Activated CD8-positive, alpha-beta T cell treated with anti-CD3 and anti-CD28 coated beads, Interleukin-2, amount 10 ng/mL, durations not matched to agents 7 days and 5 days (primary cell): ENCODE results near the gene OCIAD1. TPM values are rescaled to one million over a fixed set of nuclear protein-coding genes. Genes with fewer than 3 reads are reported as not detected.
"Not testable (repeated sequence)": the region's sequence is repeated elsewhere in the genome, so short reads cannot be mapped to it uniquely, and the experiment has no call there.

ENCODE experiments used
- ATAC-seq: fragments of 150-1000 bp; cut with Tn5 transposase; one replicate; pipeline ENCODE4 v1.10.0; 2021; ENCODE audit warnings: moderate library complexity
- CTCF ChIA-PET: fragments of 350-600 bp; sonication (Branson Sonifier 250); formaldehyde crosslinking; loops from one replicate; lab custom pipeline; 2021; ENCODE audit warnings: antibody characterized with exemption; lab: Charles Lee
- POLR2A ChIA-PET: fragments of 350-600 bp; sonication (Branson Sonifier 250); formaldehyde crosslinking; loops from one replicate; lab custom pipeline; 2021; ENCODE audit warnings: antibody characterized with exemption; lab: Charles Lee
- DNase-seq: peaks from one replicate; pipeline ENCODE4 v3.0.0-alpha.2; 2020
- H3K27ac Mint-ChIP-seq: one replicate; pipeline ENCODE4 v1.8.0; 2021; ENCODE audit warnings: mild to moderate bottlenecking, mixed read lengths
- H3K27me3 Mint-ChIP-seq: one replicate; pipeline ENCODE4 v1.8.0; 2021; ENCODE audit warnings: low read depth, mixed read lengths
- H3K36me3 Mint-ChIP-seq: one replicate; pipeline ENCODE4 v1.8.0; 2021; ENCODE audit warnings: low read depth, mixed read lengths
- H3K4me1 Mint-ChIP-seq: one replicate; pipeline ENCODE4 v1.8.0; 2021; ENCODE audit warnings: low read depth, mixed read lengths
- H3K4me3 Mint-ChIP-seq: one replicate; pipeline ENCODE4 v1.8.0; 2021; ENCODE audit warnings: mild to moderate bottlenecking, mixed read lengths
- H3K9me3 Mint-ChIP-seq: one replicate; pipeline ENCODE4 v1.8.0; 2022; ENCODE audit warnings: mixed read lengths; ENCODE audit not compliant: insufficient read depth
- total RNA-seq, 2 experiments: library from RNA; stranded (reverse); gene quantifications; one replicate each; pipeline ENCODE4 v1.2.3, GENCODE V29; 2021

Gene OCIAD1
- total RNA-seq, 2 experiments from 2014 or later = 92.4 to 93.7 TPM

DNA sequence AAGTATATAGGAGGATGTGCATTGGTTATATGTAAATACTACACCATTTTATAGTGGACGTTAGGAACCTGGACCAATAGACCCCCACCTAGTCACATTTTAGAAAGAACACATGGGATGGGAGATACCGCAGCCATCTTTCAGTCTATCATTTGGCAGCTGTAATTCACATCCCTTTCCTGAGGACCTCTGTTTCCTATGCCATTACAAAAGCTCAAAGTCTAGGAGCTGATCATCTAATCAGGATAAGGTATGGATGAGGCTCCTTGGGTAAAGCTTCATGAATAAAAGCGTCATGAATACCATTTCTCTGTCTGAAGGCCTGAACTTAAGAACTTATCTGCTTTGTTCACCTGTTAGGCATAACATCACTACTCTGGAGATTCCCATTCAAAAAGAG is 31.1 kb downstream of the OCIAD1 start:
- H3K4me3 Mint-ChIP-seq = no peak overlapping the region
- H3K9me3 Mint-ChIP-seq = no peaks in the 10 kb centered on the region
- ChIA-PET CTCF (interaction anchor here (0.6 to 1.6 kb wide), 2 partner anchors 18 to 338 kb away, joined by 3 to 4 read pairs; no protein-coding TSS in a partner anchor), POLR2A (interaction anchor here (0.6 kb wide), 1 partner anchor 16 kb away, joined by 3 read pairs; no protein-coding TSS in a partner anchor)
- H3K27me3 Mint-ChIP-seq = no peaks in the 10 kb centered on the region
- peaks cover 29% of the 10 kb centered on the region for H3K36me3 Mint-ChIP-seq
- no peaks in the 10 kb centered on the region for H3K4me1 Mint-ChIP-seq
- no peak for ATAC-seq
- no peak for DNase-seq
- H3K27ac Mint-ChIP-seq = no peak overlapping the region

DNA sequence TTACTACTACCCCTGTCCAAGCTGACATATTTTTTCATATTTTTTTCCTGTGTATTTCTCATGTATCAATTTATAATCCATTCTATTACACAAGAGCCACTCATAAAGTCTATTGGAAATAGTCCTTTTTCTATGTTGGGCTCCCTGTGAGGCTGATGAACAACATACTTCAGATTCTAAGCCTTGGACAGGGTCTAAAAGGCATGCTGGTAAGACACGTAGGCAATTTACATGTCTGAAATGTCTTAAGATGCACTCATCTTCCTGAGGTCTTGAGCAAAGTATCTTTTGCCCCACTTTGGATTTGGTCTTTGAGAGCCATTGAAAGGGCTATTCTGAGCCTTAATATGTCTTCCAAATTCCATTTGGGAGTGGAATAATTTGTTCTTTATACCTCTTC is 31.8 kb downstream of the OCIAD1 start:
- DNase-seq (no peak), ATAC-seq (no peak)
- H3K36me3 Mint-ChIP-seq = peaks cover 26% of the 10 kb centered on the region
- H3K4me3 Mint-ChIP-seq = no peak overlapping the region
- ChIA-PET POLR2A (no interaction called here), CTCF (interaction anchor here (0.6 to 1.6 kb wide), 2 partner anchors 19 to 339 kb away, joined by 3 to 4 read pairs; no protein-coding TSS in a partner anchor)
- H3K9me3 Mint-ChIP-seq = no peaks in the 10 kb centered on the region
- H3K4me1 Mint-ChIP-seq = no peaks in the 10 kb centered on the region
- H3K27me3 Mint-ChIP-seq = peaks cover 1% of the 10 kb centered on the region
- no peak overlapping the region for H3K27ac Mint-ChIP-seq

DNA sequence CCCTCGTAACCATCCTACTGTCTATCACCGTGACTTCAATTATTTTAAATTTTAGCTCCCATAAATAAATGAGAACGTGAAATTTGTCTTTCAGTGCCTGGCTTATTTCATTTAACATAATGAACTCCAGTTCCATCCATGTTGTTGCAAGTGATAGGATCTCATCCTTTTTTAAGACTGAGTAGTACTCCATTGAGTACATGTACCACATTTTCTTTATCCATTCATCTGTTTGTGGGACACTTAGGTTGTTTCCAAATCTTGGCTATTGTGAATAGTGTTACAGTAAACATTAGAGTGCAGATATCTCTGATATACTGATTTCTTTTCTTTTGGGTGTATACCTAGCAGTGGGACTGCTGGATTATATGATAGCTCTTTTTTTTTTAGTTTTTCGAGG is 32.8 kb downstream of the OCIAD1 start:
- ChIA-PET CTCF (no interaction called here), POLR2A (no interaction called here)
- no peak for ATAC-seq
- Mint-ChIP-seq H3K4me3 (no peak overlapping the region), H3K36me3 (peaks cover 19% of the 10 kb centered on the region), H3K27me3 (peaks cover 2% of the 10 kb centered on the region), H3K9me3 (no peaks in the 10 kb centered on the region), H3K4me1 (no peaks in the 10 kb centered on the region), H3K27ac (no peak overlapping the region)
- DNase-seq = no peak

DNA sequence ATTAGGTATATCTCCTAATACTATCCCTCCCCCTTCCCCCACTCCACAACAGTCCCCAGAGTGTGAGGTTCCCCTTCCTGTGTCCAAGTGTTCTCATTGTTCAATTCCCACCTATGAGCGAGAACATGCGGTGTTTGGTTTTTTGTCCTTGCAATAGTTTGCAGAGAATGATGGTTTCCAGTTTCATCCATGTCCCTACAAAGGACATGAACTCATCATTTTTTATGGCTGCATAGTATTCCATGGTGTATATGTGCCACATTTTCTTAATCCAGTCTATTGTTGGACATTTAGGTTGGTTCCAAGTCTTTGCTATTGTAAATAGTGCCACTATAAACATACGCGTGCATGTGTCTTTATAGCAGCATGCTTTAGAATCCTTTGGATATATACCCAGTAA is 33.8 kb downstream of the OCIAD1 start:
- H3K9me3 Mint-ChIP-seq, ATAC-seq, H3K27ac Mint-ChIP-seq, H3K27me3 Mint-ChIP-seq, H3K4me3 Mint-ChIP-seq, H3K4me1 Mint-ChIP-seq, POLR2A ChIA-PET, CTCF ChIA-PET, DNase-seq: not testable (repeated sequence)
- peaks cover 16% of the 10 kb centered on the region for H3K36me3 Mint-ChIP-seq

DNA sequence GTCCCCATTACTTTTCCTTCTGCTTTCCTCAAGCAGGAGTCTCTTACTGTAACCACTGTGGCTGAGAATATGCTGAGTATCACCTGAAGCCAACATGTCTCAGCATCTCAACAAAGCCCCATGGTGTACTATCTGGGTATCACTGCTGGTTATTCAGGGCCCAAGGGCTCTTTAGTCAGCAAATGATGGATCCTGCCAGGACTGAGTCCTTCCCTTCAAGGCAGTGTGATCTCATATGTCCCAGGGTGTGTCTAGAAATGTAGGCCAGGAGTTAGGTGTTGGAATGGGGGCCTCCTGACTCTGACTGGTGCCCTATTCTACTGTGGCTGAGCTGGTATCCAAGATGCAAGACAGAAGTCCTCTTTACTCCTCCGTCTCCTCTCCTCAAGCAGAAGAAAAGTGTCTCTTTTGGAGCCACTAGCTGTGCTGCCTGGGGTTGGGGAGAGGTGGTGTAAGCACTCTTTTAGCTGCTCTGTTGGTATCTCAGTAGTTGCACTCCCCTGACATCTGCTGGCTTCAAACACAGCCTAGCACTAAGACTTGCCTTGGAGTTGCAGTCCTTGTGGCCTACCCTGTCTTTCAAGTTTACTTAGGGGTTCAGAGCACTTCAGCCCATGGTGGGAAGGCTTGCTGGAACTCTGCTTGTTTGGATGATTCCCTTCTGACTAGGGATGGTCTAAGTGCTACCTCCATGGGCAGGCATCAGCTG is 47.1 kb downstream of the OCIAD1 start:
- DNase-seq = no peak
- POLR2A ChIA-PET = no interaction called here

DNA sequence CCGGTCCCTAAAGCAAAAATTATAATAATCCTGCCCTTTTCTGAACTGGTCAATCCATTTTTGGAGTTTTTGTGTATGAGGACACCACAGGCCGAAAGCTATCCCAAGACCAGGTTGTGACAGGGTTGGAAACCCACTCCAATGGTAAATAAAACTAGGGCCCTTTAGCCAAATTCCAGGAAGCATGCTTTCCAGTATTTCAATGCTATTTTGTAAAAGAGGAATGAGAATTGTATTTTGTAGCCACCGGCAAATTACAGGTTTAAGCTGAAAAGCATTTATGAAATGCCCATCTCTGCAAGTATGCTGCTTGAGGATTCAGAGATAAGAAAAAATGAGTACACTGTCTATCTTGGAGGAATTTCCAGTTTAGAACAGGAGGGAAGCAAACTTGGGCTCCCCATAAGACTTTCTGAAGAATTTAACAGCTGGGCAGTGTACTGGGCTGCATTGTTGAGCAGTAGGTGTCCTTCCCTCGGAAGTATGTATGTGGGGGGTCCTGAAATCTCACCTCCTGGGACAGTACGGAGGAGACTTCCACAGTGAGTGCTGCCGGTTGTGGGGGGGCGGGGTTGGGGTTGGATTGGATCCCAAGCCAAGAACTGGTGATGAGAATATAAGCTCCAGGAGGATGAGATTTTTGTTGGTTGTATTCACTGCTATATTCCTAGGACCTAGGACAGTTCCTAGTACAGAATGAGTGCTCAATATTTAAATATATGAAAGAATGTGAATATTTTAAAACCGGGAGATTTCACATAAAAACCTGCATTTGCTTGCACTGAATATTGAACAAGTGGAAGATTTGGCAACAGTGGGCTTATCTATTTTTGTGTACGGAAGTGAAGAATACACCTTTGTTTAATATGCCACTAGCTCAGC is 48.9 kb downstream of the OCIAD1 start:
- no peaks in the 10 kb centered on the region for H3K9me3 Mint-ChIP-seq
- POLR2A ChIA-PET = no interaction called here

More for the DNA sequence above, 47.1 kb downstream of the OCIAD1 start:
- Mint-ChIP-seq H3K27ac (no peak overlapping the region), H3K4me1 (no peaks in the 10 kb centered on the region), H3K9me3 (no peaks in the 10 kb centered on the region), H3K27me3 (no peaks in the 10 kb centered on the region), H3K4me3 (no peak overlapping the region), H3K36me3 (no peaks in the 10 kb centered on the region)
- ATAC-seq = no peak
- CTCF ChIA-PET = no interaction called here

DNA sequence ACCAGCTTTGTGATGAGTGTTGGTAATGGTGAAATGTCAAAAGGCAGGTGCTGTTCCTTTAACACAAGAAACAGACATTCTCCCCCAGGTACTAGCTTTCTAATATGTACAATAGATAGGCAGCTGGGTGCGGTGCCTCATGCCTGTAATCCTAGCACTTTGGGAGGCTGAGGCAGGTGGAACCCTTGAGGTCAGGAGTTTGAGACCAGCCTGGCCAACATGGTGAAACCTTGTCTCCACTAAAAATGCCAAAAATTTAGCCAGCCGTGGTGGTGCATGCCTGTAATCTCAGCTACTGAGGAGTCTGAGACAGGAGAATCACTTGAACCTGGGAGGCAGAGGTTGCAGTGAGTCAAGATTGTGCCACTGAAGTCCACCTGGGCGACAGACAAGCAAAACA is 50.8 kb downstream of the OCIAD1 start:
- H3K4me3 Mint-ChIP-seq, DNase-seq, H3K4me1 Mint-ChIP-seq, H3K9me3 Mint-ChIP-seq, ATAC-seq, H3K27me3 Mint-ChIP-seq, POLR2A ChIA-PET, H3K27ac Mint-ChIP-seq, H3K36me3 Mint-ChIP-seq, CTCF ChIA-PET: not testable (repeated sequence)

More for the DNA sequence above, 48.9 kb downstream of the OCIAD1 start:
- Mint-ChIP-seq H3K36me3 (peaks cover 3% of the 10 kb centered on the region), H3K27me3 (no peaks in the 10 kb centered on the region), H3K4me3 (no peak overlapping the region), H3K27ac (no peak overlapping the region), H3K4me1 (no peaks in the 10 kb centered on the region)
- CTCF ChIA-PET = interaction anchor here (1.1 kb wide), 1 partner anchor 84 kb away, joined by 3 read pairs; no protein-coding TSS in a partner anchor
- DNase-seq (no peak), ATAC-seq (no peak)

DNA sequence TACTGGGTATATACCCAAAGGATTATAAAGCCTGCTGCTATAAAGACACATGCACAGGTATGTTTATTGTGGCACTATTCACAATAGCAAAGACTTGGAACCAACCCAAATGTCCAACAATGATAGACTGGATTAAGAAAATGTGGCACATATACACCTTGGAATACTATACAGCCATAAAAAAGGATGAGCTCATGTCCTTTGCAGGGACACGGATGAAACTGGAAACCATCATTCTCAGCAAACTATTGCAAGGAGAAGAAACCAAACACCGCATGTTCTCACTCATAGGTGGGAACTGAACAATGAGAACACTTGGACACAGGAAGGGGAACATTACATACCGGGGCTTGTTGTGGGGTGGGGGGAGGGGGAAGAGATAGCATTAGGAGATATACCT is 58.9 kb downstream of the OCIAD1 start:
- ATAC-seq, H3K9me3 Mint-ChIP-seq, H3K4me3 Mint-ChIP-seq, H3K27ac Mint-ChIP-seq, DNase-seq, CTCF ChIA-PET, H3K4me1 Mint-ChIP-seq, H3K27me3 Mint-ChIP-seq, POLR2A ChIA-PET: not testable (repeated sequence)
- H3K36me3 Mint-ChIP-seq = peaks cover 51% of the 10 kb centered on the region

DNA sequence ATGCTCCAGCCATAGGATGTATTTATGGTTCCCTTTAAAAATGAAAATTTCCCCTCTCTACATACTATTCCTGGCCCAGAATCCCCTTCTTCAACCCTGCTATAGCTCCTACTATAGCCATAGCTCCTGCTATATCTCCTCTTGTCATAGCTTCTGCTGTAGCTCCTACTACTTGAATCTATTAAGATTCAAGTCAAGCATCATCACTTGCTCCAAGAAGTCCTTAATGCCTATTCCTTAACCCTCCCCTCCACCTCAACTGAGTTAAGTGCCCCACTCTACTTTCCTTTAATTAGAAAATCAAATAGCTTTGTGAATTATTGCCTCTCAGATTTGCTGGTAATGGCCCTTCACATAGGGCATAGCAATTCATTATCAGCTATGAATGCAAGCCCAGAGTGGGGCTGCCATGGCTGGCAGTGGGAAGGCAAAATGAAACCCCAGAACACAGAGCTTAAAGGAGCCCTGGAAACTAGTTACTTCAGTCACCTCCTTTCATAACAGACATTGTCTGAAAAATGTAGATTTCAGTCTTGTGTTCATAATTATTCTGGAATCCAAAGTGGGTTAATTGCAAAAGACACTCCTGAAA is 60.2 kb downstream of the OCIAD1 start:
- H3K9me3 Mint-ChIP-seq = peaks cover 8% of the 10 kb centered on the region
- POLR2A ChIA-PET = no interaction called here
- peaks cover 62% of the 10 kb centered on the region for H3K36me3 Mint-ChIP-seq
- no peak overlapping the region for H3K27ac Mint-ChIP-seq
- ATAC-seq (no peak), DNase-seq (no peak)
- H3K4me1 Mint-ChIP-seq = peaks cover 3% of the 10 kb centered on the region
- CTCF ChIA-PET = no interaction called here
- no peak overlapping the region for H3K4me3 Mint-ChIP-seq
- no peaks in the 10 kb centered on the region for H3K27me3 Mint-ChIP-seq

DNA sequence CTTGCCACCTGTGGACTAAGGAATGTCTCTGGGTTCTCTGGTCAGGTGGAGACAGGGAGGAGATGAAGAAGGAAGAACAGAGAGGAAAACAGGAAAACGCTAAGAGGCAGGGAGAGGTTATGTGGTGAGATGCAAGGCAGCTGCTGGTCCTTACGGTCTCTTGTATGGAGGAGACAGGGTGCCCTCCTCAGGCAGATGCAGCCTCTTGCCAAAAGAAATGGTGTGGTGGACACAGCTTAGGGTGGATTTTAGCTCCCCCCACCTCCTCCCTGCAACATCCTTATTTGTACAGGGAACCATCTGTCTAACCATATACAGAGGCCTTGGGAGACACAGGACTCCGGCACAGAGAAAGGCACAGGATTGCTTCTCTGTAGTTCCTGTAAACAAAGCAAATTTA is 66.0 kb downstream of the OCIAD1 start:
- peaks cover 72% of the 10 kb centered on the region for H3K36me3 Mint-ChIP-seq
- peaks cover 24% of the 10 kb centered on the region for H3K4me1 Mint-ChIP-seq
- CTCF ChIA-PET = no interaction called here
- POLR2A ChIA-PET = no interaction called here
- H3K27me3 Mint-ChIP-seq = no peaks in the 10 kb centered on the region
- H3K27ac Mint-ChIP-seq = peak overlapping the region; percentile 35
- H3K4me3 Mint-ChIP-seq = no peak overlapping the region
- DNase-seq (no peak), ATAC-seq (no peak)
- no peaks in the 10 kb centered on the region for H3K9me3 Mint-ChIP-seq

DNA sequence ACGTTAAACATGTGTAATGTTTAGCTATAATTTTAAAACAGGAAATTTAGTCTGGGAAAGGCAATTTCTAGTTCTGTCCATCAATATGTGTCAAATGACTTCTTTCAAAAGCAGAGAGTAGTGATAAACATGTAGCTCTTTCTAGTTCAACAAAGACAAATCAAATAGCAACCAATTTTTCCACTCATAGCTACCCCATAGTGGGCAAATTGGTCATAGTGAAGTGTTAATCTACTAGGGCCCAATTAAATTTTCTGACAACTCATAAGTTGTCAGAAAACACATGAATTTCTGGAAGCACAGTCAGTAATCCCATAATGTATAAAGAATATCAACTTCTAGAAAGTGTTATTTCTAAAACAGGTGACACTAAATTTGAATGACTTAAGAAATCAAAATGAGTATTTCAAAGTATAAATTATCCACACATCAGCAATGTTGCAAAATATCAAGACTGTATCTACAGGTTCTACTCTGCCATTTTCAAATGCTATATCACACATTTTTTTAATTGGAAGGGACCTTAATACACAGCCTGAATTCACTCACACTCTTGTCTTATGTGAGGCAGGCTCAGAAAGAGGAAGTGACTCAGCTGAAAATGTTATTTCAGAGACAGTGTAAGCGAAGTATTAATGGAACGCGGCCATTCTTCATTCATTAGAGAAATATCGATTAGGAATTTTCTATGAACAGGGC is 68.0 kb downstream of the OCIAD1 start:
- CTCF ChIA-PET = interaction anchor here (1.1 kb wide), 1 partner anchor 46 kb away, joined by 4 read pairs; no protein-coding TSS in a partner anchor
- H3K4me1 Mint-ChIP-seq = peaks cover 28% of the 10 kb centered on the region
- H3K9me3 Mint-ChIP-seq = no peaks in the 10 kb centered on the region
- H3K27ac Mint-ChIP-seq = no peak overlapping the region
- DNase-seq (no peak), ATAC-seq (no peak)
- H3K36me3 Mint-ChIP-seq = peaks cover 68% of the 10 kb centered on the region
- POLR2A ChIA-PET = no interaction called here
- no peak overlapping the region for H3K4me3 Mint-ChIP-seq
- no peaks in the 10 kb centered on the region for H3K27me3 Mint-ChIP-seq
